GM12801 (cell line): Measurements from ENCODE around the gene SLC6A19.

Experiments used
- CTCF ChIP-seq: IDR thresholded peaks from one replicate; pipeline ENCODE4 v1.5.1; 2011; ENCODE audit warnings: control low read depth; ENCODE audit not compliant: insufficient read length; ENCODE audit errors: extremely low read depth

SLC6A19 gene

GRCh38 chr5:1246711-1247431 lies 45.5 kb downstream of the SLC6A19 start:
- no peak for TF ChIP-seq CTCF

DNA sequence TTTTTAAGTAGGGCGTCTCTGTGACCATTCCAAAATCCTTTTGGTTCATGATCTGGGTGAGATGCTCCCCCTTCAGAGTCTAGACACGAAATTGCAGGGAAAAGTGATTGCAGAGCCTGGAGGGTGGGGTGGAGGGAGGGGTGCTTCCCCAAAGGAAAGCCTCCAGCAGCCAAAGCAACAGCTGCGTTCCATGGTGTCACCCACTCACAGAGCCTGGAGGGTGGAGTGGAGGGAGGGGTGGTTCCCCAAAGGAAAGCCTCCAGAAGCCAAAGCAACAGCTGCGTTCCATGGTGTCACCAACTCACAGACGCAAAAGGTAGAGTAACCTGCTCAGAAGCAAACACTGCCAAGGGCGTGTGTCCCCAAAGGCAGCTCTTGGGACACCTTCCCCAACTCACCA lies 46.4 kb downstream of the SLC6A19 start:
- no peak for TF ChIP-seq CTCF

GRCh38 chr5:1249366-1250280 lies 48.2 kb downstream of the SLC6A19 start:
- TF ChIP-seq CTCF: no peak

GRCh38 chr5:1251678-1252580 lies 50.5 kb downstream of the SLC6A19 start:
- no peak for TF ChIP-seq CTCF

DNA sequence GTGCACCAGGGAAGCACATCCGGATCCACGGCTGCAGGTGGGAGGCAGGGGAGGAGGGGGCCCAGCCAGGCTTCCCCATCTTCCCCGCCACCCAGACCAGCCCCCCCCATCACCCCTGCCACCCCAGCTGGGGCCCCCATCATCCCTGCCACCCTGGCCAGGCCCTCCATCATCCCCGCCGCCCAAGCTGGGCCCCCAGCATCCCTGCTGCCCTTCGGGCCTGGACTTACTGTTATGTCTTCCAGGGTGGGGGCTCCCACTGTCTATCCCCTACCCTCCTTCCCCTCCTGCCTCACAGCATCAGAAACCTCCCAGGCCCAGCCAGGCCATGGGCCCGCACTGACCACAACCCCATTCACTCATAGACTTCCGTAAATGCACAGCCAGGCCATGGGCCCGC lies 51.3 kb downstream of the SLC6A19 start:
- TF ChIP-seq CTCF: no peak

- TF ChIP-seq CTCF: no peak
Observed at GRCh38 chr5:1253456-1254105, 52.2 kb downstream of the SLC6A19 start.
